NCI-H1048 (cell line): ENCODE results near the gene RAB11FIP4.
"Not testable (repeated sequence)": the region's sequence is repeated elsewhere in the genome, so short reads cannot be mapped to it uniquely, and the experiment has no call there.

ENCODE experiments used
- DNase-seq: peaks from one replicate; lab custom pipeline; 2025; lab: John Stamatoyannopoulos, UW

RAB11FIP4 gene

GRCh38 chr17:31391496-31391949 is at the start of gene RAB11FIP4:
RAB11FIP4 (plus strand) TSS chr17:31391675; CDS start chr17:31391853, 178 bp downstream.
- no peak for DNase-seq

GRCh38 chr17:31345191-31345747 is 46.2 kb upstream of the RAB11FIP4 start:
- not testable (repeated sequence) for DNase-seq

GRCh38 chr17:31349454-31349853 is 42.0 kb upstream of the RAB11FIP4 start:
- no peak for DNase-seq

- no peak for DNase-seq
These were observed 35.5 kb upstream of the RAB11FIP4 start for GRCh38 chr17:31355935-31356334.

GRCh38 chr17:31357091-31357490 is 34.4 kb upstream of the RAB11FIP4 start:
- no peak for DNase-seq

GRCh38 chr17:31357839-31358394 is 33.6 kb upstream of the RAB11FIP4 start:
- DNase-seq, result no peak

- no peak for DNase-seq
These were observed 27.5 kb upstream of the RAB11FIP4 start for GRCh38 chr17:31364012-31364411.

- no peak for DNase-seq
These were observed 25.4 kb upstream of the RAB11FIP4 start for GRCh38 chr17:31366088-31366487.

- DNase-seq, result no peak
These were observed 22.2 kb upstream of the RAB11FIP4 start for GRCh38 chr17:31369266-31369665.

GRCh38 chr17:31371511-31372097 is 19.9 kb upstream of the RAB11FIP4 start:
- no peak for DNase-seq

GRCh38 chr17:31373150-31374093 is 18.1 kb upstream of the RAB11FIP4 start:
- no peak for DNase-seq

- DNase-seq, result no peak
These were observed 17.4 kb upstream of the RAB11FIP4 start for GRCh38 chr17:31374094-31374447.

- no peak for DNase-seq
These were observed 17.0 kb upstream of the RAB11FIP4 start for GRCh38 chr17:31374503-31374902.

- DNase-seq, result no peak
These were observed 12.8 kb upstream of the RAB11FIP4 start for GRCh38 chr17:31378638-31379037.

- DNase-seq, result no peak
These were observed 11.8 kb upstream of the RAB11FIP4 start for GRCh38 chr17:31379597-31380205.

GRCh38 chr17:31381165-31381668 is 10.3 kb upstream of the RAB11FIP4 start:
- no peak for DNase-seq

- not testable (repeated sequence) for DNase-seq
These were observed 8.7 kb upstream of the RAB11FIP4 start for GRCh38 chr17:31382668-31383275.

GRCh38 chr17:31383488-31383887 is 8.0 kb upstream of the RAB11FIP4 start:
- not testable (repeated sequence) for DNase-seq

- no peak for DNase-seq
These were observed 5.8 kb upstream of the RAB11FIP4 start for GRCh38 chr17:31385428-31386285.

- no peak for DNase-seq
These were observed 4.9 kb upstream of the RAB11FIP4 start for GRCh38 chr17:31386542-31387075.
